Coronary artery (tissue), 2 donors: ENCODE measurements around the gene ZC3H8.

Experiments
- DNase-seq: peaks from one replicate; pipeline ENCODE4 v3.0.0-alpha.2; 2017; ENCODE audit warnings: low spot score
- H3K27ac ChIP-seq, 2 donors: fragments of 200-600 bp; sonication (generic); one replicate each; pipeline ENCODE4 v1.5.1; 2016 to 2019
- H3K4me3 ChIP-seq: fragments of 200-600 bp; sonication (generic); 2 replicates; pipeline ENCODE4 v1.5.1; 2016; ENCODE audit warnings: mild to moderate bottlenecking, moderate library complexity
- TF ChIP-seq, protein P1 (sequence below): fragments of 200-600 bp; sonication (generic); IDR thresholded peaks from one replicate; pipeline ENCODE4 v1.5.1; 2019; ENCODE audit warnings: antibody characterized with exemption

Gene ZC3H8

DNA sequence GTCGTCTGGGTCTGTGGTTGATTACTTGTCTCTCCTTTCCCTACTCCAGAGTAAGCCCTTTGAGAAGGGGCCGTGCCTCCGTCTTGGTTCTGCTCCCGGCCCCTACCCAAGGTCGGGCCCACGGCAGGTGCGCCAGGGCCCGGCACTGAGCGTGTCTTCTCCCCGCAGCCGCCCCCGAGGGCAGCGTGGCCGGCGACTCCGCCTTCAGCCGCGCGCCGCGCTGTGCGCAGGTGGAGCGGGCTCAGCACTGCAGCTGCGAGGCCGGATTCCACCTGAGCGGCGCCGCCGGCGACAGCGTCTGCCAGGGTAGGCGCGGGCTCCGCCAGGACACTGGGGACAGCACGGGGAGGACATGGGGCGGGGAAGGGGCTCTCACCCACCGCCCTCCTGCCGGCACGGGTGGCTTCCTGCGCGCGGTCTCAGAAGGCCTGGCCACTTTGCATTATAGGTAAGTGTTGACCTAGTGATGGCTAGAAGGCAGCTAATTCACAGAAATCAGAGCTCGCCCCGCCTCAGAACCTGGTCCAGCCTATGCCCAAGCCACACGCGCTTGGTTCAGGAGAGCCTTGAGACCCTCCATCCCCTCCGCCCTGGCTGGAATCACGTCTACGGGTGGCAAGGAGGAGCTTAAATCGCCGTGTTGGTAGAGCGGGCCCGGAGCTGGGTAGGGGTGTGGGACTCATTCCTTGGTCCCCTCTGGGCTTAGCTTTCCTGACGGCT, 73.1 kb downstream of the ZC3H8 start:
- Histone ChIP-seq H3K27ac (no peak overlapping the region), H3K4me3 (no peak overlapping the region)
- TF ChIP-seq, protein P1, sequence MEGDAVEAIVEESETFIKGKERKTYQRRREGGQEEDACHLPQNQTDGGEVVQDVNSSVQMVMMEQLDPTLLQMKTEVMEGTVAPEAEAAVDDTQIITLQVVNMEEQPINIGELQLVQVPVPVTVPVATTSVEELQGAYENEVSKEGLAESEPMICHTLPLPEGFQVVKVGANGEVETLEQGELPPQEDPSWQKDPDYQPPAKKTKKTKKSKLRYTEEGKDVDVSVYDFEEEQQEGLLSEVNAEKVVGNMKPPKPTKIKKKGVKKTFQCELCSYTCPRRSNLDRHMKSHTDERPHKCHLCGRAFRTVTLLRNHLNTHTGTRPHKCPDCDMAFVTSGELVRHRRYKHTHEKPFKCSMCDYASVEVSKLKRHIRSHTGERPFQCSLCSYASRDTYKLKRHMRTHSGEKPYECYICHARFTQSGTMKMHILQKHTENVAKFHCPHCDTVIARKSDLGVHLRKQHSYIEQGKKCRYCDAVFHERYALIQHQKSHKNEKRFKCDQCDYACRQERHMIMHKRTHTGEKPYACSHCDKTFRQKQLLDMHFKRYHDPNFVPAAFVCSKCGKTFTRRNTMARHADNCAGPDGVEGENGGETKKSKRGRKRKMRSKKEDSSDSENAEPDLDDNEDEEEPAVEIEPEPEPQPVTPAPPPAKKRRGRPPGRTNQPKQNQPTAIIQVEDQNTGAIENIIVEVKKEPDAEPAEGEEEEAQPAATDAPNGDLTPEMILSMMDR, result no peak
- DNase-seq, result no peak

DNA sequence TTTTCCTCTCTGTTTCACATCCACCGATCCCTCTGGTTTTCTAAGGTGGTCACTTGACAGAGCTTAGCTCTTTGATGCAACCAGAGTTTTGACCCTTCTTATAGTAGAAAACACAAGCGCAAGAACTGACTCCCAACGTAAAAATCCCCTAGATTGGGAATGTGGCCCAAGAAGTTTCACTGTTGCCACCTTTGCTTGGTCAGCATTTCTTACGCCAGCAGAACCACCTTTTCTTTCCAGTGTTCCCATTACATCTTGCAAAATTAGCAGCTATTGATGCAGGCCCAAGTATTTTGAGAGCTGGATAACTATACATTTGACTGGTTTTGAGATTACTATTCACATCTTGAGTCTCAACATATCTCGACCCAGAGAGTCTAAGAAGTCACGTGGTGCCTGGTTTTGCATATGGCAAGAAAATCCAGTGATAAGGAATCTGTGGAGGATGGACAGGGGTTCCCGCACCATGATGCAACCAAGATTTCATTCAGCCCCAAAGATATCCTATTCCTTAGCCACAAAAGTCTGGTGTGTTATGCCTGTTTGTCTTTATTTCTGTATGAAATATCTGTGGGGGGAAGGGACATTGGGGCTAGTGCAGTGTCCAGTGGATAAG, 78.8 kb downstream of the ZC3H8 start:
- TF ChIP-seq, protein P1, result no peak
- DNase-seq, result no peak
- Histone ChIP-seq H3K27ac (no peak overlapping the region), H3K4me3 (no peak overlapping the region)

DNA sequence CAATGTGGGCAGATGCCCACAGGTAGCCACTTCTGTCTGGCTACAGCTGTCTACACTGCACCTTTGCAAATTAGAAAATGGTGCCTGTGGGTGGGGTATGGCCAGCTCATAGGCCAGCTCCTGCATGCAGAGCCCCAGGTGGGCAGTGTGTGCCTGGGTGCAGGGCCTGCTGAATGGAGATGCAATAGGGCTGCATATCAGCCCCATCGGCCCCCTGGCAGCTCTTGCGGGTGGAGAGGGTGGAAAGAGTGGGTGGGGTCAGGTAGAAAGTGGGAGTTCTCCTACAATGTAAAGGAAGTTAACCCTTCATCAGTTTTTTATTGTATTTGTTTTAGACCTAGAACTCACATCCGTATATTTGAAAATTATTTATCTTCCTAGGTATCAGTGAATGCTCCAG, 79.5 kb downstream of the ZC3H8 start:
- H3K27ac ChIP-seq, result no peak overlapping the region
- no peak overlapping the region for H3K4me3 ChIP-seq
- DNase-seq, result no peak
- TF ChIP-seq, protein P1, result no peak

DNA sequence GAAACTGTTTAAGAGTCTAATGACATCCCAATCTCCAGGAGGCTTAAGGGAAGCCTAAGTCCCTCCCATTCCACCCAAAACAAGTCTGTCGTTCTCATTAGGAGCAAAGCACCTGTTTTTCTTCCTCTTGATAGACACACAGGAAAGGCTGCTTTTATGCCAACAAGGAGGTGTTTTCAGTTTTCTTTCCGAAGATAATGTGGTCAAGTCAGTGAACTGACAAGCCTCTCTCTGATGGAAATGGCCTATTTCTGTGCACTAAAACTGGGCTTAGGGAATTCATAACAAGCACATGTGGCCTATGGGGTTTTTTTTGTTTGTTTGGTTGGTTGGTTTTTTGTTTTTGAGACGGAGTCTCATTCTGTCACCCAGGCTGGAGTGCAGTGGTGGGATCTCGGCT, 80.5 kb downstream of the ZC3H8 start:
- DNase-seq, result no peak
- TF ChIP-seq, protein P1, result no peak
- Histone ChIP-seq H3K4me3 (no peak overlapping the region), H3K27ac (no peak overlapping the region)

DNA sequence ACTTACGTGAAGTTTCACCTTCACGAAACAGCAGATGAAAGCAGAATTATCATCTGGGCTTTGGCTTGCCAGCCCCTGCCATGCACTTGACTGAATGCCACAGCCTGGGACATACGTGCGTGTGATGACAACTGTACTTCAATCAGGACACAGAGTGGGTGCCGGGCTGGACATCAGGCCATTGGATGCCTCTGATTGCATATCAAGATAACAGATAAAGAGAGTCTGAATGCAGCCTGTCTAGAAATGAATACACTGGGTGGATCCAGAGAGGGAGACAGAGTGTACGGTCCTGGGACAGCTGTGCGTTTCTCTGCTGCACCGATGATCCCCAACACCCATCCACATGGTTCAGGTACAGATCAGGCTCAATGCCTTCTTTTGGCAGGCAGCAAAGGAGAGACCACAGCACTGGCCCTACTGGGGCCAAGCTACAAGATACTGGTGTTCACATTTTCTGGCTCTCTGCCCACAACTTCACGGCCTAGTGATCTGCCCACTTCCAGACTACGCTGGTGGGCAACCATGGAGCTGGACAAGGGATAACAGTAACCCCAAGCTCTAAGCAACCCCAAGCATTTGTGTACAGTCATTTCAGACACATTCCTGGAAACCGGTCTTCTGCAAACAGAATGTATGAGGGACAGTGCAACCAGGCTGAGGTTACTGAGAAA, 81.1 kb downstream of the ZC3H8 start:
- TF ChIP-seq, protein P1, result no peak
- no peak overlapping the region for H3K27ac ChIP-seq
- no peak for DNase-seq
- no peak overlapping the region for H3K4me3 ChIP-seq

DNA sequence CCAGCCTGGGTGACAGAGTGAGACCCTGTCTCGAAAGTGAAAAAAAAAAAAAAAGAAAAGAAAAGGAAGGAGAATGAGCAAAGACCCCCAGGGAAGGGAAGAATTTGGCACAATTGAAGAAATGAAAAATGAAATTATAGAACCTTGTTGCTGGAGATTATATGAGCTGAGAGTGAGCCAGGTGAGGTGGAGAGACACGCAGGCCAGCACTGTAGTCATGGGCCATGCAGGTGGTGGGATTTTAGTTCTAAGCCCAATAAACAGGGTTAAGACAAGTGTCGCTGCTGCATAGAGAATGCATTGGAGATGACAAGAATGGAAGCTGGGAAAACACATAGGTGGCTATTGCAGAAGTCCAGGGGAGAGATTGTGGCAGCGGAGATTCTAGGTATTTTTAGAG, 84.3 kb downstream of the ZC3H8 start:
- TF ChIP-seq, protein P1, result no peak
- DNase-seq, result no peak

More for the DNA sequence above, 84.3 kb downstream of the ZC3H8 start:
- H3K27ac ChIP-seq, result no peak overlapping the region
- H3K4me3 ChIP-seq, result no peak overlapping the region
